Measurements from ENCODE around the gene IER3. TPM values are rescaled to one million over a fixed set of nuclear protein-coding genes. Genes with fewer than 3 reads are reported as not detected.

The IER3 gene
- 139 TPM for polyA plus RNA-seq (2013, experiment 1 of 2)
- polyA plus RNA-seq (2013, experiment 2 of 2): 110 TPM

GRCh38 chr6:30744054-30744805 is at the start of gene IER3:
Gene IER3 (minus strand): TSS chr6:30744547. CDS start chr6:30744518, 29 bp downstream.
- 0 to 1% methylated on average over 34 to 36 of the region's 54 CpGs for WGBS, 2 experiments (ENCODE audit: insufficient coverage in 2 of 2)
- Histone ChIP-seq H3K9me3 (ENCODE audit: control insufficient read depth, low read length) (no peaks in the 10 kb centered on the region), H3K4me1 (ENCODE audit: control insufficient read depth, insufficient read depth, low read length, poor library complexity, severe bottlenecking) (peaks cover 32% of the 10 kb centered on the region), H3K27ac (ENCODE audit: low read depth, low read length, severe bottlenecking) (peak within 1 kb of the TSS; percentile 84), H3K36me3 (ENCODE audit: control insufficient read depth, insufficient read depth, low read length) (peaks cover 40% of the 10 kb centered on the region), H3K4me3 (ENCODE audit: extremely low read depth, insufficient read depth, low read length, poor library complexity, severe bottlenecking) (peak within 1 kb of the TSS; percentile 94)

GRCh38 chr6:30793521-30794194 is 49.3 kb upstream of the IER3 start:
- H3K4me3 ChIP-seq (ENCODE audit: extremely low read depth, insufficient read depth, low read length, poor library complexity, severe bottlenecking): no peak overlapping the region
- H3K27ac ChIP-seq (ENCODE audit: low read depth, low read length, severe bottlenecking): peak overlapping the region; percentile 36
- H3K36me3 ChIP-seq (ENCODE audit: control insufficient read depth, insufficient read depth, low read length): no peaks in the 10 kb centered on the region
- 89 to 100% methylated on average over 3 of the region's 6 CpGs for WGBS, 2 experiments (ENCODE audit: insufficient coverage in 2 of 2)
- peaks cover 7% of the 10 kb centered on the region for H3K4me1 ChIP-seq (ENCODE audit: control insufficient read depth, insufficient read depth, low read length, poor library complexity, severe bottlenecking)
- no peaks in the 10 kb centered on the region for H3K9me3 ChIP-seq (ENCODE audit: control insufficient read depth, low read length)

- H3K4me1 ChIP-seq (ENCODE audit: control insufficient read depth, insufficient read depth, low read length, poor library complexity, severe bottlenecking): peaks cover 7% of the 10 kb centered on the region
- 63% methylated on average over 1 of the region's 2 CpGs; no CpG with 5 or more reads in 1 of the 2 experiments for WGBS, 2 experiments (ENCODE audit: insufficient coverage in 2 of 2)
- no peaks in the 10 kb centered on the region for H3K36me3 ChIP-seq (ENCODE audit: control insufficient read depth, insufficient read depth, low read length)
- H3K4me3 ChIP-seq (ENCODE audit: extremely low read depth, insufficient read depth, low read length, poor library complexity, severe bottlenecking): no peak overlapping the region
- H3K27ac ChIP-seq (ENCODE audit: low read depth, low read length, severe bottlenecking): no peak overlapping the region
- H3K9me3 ChIP-seq (ENCODE audit: control insufficient read depth, low read length): no peaks in the 10 kb centered on the region
These were observed 48.4 kb upstream of the IER3 start for GRCh38 chr6:30792786-30793185.

- WGBS, 2 experiments (ENCODE audit: insufficient coverage in 2 of 2): 82 to 90% methylated on average over 2 to 3 of the region's 4 CpGs
- H3K4me1 ChIP-seq (ENCODE audit: control insufficient read depth, insufficient read depth, low read length, poor library complexity, severe bottlenecking): peaks cover 7% of the 10 kb centered on the region
- H3K4me3 ChIP-seq (ENCODE audit: extremely low read depth, insufficient read depth, low read length, poor library complexity, severe bottlenecking): no peak overlapping the region
- no peak overlapping the region for H3K27ac ChIP-seq (ENCODE audit: low read depth, low read length, severe bottlenecking)
- H3K9me3 ChIP-seq (ENCODE audit: control insufficient read depth, low read length): no peaks in the 10 kb centered on the region
- H3K36me3 ChIP-seq (ENCODE audit: control insufficient read depth, insufficient read depth, low read length): no peaks in the 10 kb centered on the region
These were observed 46.5 kb upstream of the IER3 start for GRCh38 chr6:30790724-30791383.

- no peaks in the 10 kb centered on the region for H3K9me3 ChIP-seq (ENCODE audit: control insufficient read depth, low read length)
- H3K36me3 ChIP-seq (ENCODE audit: control insufficient read depth, insufficient read depth, low read length): no peaks in the 10 kb centered on the region
- H3K27ac ChIP-seq (ENCODE audit: low read depth, low read length, severe bottlenecking): no peak overlapping the region
- 75 to 100% methylated on average over 1 of the region's 1 CpG for WGBS, 2 experiments (ENCODE audit: insufficient coverage in 2 of 2)
- no peak overlapping the region for H3K4me3 ChIP-seq (ENCODE audit: extremely low read depth, insufficient read depth, low read length, poor library complexity, severe bottlenecking)
- peaks cover 7% of the 10 kb centered on the region for H3K4me1 ChIP-seq (ENCODE audit: control insufficient read depth, insufficient read depth, low read length, poor library complexity, severe bottlenecking)
These were observed 45.3 kb upstream of the IER3 start for GRCh38 chr6:30789606-30790005.

- H3K27ac ChIP-seq (ENCODE audit: low read depth, low read length, severe bottlenecking): no peak overlapping the region
- WGBS, 2 experiments (ENCODE audit: insufficient coverage in 2 of 2): 94 to 100% methylated on average over 3 of the region's 5 CpGs
- H3K36me3 ChIP-seq (ENCODE audit: control insufficient read depth, insufficient read depth, low read length): no peaks in the 10 kb centered on the region
- no peaks in the 10 kb centered on the region for H3K9me3 ChIP-seq (ENCODE audit: control insufficient read depth, low read length)
- H3K4me1 ChIP-seq (ENCODE audit: control insufficient read depth, insufficient read depth, low read length, poor library complexity, severe bottlenecking): no peaks in the 10 kb centered on the region
- H3K4me3 ChIP-seq (ENCODE audit: extremely low read depth, insufficient read depth, low read length, poor library complexity, severe bottlenecking): no peak overlapping the region
These were observed 43.6 kb upstream of the IER3 start for GRCh38 chr6:30787954-30788353.

- H3K27ac ChIP-seq (ENCODE audit: low read depth, low read length, severe bottlenecking): no peak overlapping the region
- no peaks in the 10 kb centered on the region for H3K9me3 ChIP-seq (ENCODE audit: control insufficient read depth, low read length)
- no peak overlapping the region for H3K4me3 ChIP-seq (ENCODE audit: extremely low read depth, insufficient read depth, low read length, poor library complexity, severe bottlenecking)
- H3K36me3 ChIP-seq (ENCODE audit: control insufficient read depth, insufficient read depth, low read length): no peaks in the 10 kb centered on the region
- H3K4me1 ChIP-seq (ENCODE audit: control insufficient read depth, insufficient read depth, low read length, poor library complexity, severe bottlenecking): peaks cover 26% of the 10 kb centered on the region
These were observed 38.2 kb upstream of the IER3 start for GRCh38 chr6:30782425-30783014.

- Histone ChIP-seq H3K4me3 (ENCODE audit: extremely low read depth, insufficient read depth, low read length, poor library complexity, severe bottlenecking) (no peak overlapping the region), H3K36me3 (ENCODE audit: control insufficient read depth, insufficient read depth, low read length) (no peaks in the 10 kb centered on the region), H3K27ac (ENCODE audit: low read depth, low read length, severe bottlenecking) (no peak overlapping the region), H3K4me1 (ENCODE audit: control insufficient read depth, insufficient read depth, low read length, poor library complexity, severe bottlenecking) (peaks cover 28% of the 10 kb centered on the region), H3K9me3 (ENCODE audit: control insufficient read depth, low read length) (no peaks in the 10 kb centered on the region)
- 94% methylated on average over 11 to 12 of the region's 13 CpGs for WGBS, 2 experiments (ENCODE audit: insufficient coverage in 2 of 2)
These were observed 37.5 kb upstream of the IER3 start for GRCh38 chr6:30781743-30782424.

- H3K4me1 ChIP-seq (ENCODE audit: control insufficient read depth, insufficient read depth, low read length, poor library complexity, severe bottlenecking): peaks cover 30% of the 10 kb centered on the region
- no peak overlapping the region for H3K4me3 ChIP-seq (ENCODE audit: extremely low read depth, insufficient read depth, low read length, poor library complexity, severe bottlenecking)
- no peak overlapping the region for H3K27ac ChIP-seq (ENCODE audit: low read depth, low read length, severe bottlenecking)
- 96 to 100% methylated on average over 4 of the region's 4 CpGs for WGBS, 2 experiments (ENCODE audit: insufficient coverage in 2 of 2)
- H3K36me3 ChIP-seq (ENCODE audit: control insufficient read depth, insufficient read depth, low read length): no peaks in the 10 kb centered on the region
- H3K9me3 ChIP-seq (ENCODE audit: control insufficient read depth, low read length): no peaks in the 10 kb centered on the region
These were observed 37.0 kb upstream of the IER3 start for GRCh38 chr6:30781395-30781742.

GRCh38 chr6:30780642-30780920 is 36.2 kb upstream of the IER3 start:
- WGBS, 2 experiments (ENCODE audit: insufficient coverage in 2 of 2): 89 to 100% methylated on average over 1 of the region's 1 CpG

More at GRCh38 chr6:30780642-30780920, 36.2 kb upstream of the IER3 start:
- no peaks in the 10 kb centered on the region for H3K9me3 ChIP-seq (ENCODE audit: control insufficient read depth, low read length)
- H3K36me3 ChIP-seq (ENCODE audit: control insufficient read depth, insufficient read depth, low read length): no peaks in the 10 kb centered on the region
- H3K27ac ChIP-seq (ENCODE audit: low read depth, low read length, severe bottlenecking): no peak overlapping the region
- H3K4me3 ChIP-seq (ENCODE audit: extremely low read depth, insufficient read depth, low read length, poor library complexity, severe bottlenecking): no peak overlapping the region
- H3K4me1 ChIP-seq (ENCODE audit: control insufficient read depth, insufficient read depth, low read length, poor library complexity, severe bottlenecking): peaks cover 30% of the 10 kb centered on the region

Measured in mesodermal cell (in vitro differentiated cells).